HG02623 (cell line): Measurements from ENCODE around the gene DPPA2.

ENCODE experiments used
- ATAC-seq: cut with Tn5 transposase; IDR thresholded peaks from one replicate; pipeline ENCODE4 v1.9.1; 2021; ENCODE audit warnings: moderate library complexity; ENCODE audit not compliant: unreplicated experiment

Gene DPPA2

GRCh38 chr3:109325657-109326056 is 9.3 kb upstream of the DPPA2 start:
- no peak for ATAC-seq

DNA sequence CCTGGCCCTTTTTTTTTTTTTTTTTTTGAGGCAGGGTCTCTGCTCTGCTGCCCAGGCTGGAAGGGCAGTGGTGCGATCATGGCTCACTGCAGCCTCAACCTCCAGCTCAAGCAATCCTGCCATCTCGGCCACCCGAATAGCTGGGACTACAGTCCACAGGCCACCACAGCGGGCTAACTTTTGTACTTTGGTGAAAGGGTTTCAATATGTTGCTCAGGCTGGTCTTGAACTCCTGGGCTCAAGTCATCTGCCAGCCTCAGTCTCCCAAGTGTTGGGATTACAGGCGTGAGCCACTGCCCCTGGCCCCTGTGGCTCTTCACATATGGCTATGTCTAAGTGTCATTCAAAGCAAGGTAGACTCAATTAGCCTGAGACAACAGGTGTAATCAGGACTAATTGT is 8.8 kb upstream of the DPPA2 start:
- ATAC-seq = no peak

DNA sequence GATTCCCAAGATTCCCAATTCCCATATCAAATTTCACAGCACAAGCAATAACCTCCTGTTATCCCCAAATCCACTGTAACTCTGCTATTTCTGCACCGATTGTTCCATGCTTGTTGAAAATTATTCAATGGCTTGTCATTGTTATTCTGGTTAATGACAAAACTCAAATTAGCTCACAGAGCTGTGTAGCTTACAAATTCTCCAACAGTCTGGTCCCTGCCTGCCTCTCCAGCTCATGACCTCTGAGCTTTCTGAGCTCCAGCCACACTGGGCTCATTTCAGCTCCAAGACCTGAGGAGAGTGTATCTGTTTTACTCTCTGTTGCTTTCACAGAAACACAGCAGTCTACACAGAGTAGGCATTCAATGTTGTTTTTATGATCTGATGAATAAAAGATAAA is 3.3 kb downstream of the DPPA2 start:
- ATAC-seq = no peak

DNA sequence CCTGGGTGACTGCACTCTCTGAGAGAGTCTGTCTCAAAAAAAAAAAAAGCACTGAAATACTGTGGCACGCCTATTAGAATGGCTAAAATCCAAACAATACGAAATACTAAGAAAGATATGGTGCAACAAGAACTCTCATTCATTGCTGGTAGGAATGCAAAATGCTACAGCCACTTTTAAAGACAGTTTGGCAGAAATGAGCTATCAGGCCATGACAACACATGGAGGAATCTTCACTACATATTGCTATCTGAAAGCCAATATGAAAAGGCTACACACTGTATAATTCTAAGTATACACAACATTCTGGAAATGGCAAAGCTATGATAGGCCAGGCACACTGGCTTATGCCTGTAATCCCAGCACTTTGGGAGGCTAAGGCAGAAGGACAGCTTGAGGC is 18.8 kb downstream of the DPPA2 start:
- ATAC-seq = no peak

DNA sequence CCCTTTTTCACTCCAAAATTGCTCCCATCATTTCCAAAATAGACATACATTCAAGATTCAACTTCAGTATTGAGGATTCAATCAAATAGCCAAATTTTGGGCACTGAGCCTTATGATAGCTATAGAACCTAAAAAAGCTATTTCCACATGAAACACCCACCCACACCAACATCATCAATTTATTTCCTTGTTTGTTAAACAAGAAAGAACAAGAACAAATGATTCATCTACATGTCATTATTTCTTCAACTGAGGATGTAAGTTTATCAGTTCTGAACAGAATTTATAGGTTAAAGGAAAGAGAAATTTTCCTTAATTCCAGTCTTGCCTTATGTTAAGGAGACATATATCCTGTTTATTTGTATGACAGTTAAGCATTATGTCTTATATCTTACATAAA is 32.2 kb downstream of the DPPA2 start:
- ATAC-seq = no peak

GRCh38 chr3:109278546-109278945 is 37.8 kb downstream of the DPPA2 start:
- ATAC-seq = no peak

GRCh38 chr3:109278141-109278540 is 38.2 kb downstream of the DPPA2 start:
- no peak for ATAC-seq

- ATAC-seq = no peak
Observed at GRCh38 chr3:109275702-109276293, 40.5 kb downstream of the DPPA2 start.

GRCh38 chr3:109270779-109271178 is 45.5 kb downstream of the DPPA2 start:
- no peak for ATAC-seq

DNA sequence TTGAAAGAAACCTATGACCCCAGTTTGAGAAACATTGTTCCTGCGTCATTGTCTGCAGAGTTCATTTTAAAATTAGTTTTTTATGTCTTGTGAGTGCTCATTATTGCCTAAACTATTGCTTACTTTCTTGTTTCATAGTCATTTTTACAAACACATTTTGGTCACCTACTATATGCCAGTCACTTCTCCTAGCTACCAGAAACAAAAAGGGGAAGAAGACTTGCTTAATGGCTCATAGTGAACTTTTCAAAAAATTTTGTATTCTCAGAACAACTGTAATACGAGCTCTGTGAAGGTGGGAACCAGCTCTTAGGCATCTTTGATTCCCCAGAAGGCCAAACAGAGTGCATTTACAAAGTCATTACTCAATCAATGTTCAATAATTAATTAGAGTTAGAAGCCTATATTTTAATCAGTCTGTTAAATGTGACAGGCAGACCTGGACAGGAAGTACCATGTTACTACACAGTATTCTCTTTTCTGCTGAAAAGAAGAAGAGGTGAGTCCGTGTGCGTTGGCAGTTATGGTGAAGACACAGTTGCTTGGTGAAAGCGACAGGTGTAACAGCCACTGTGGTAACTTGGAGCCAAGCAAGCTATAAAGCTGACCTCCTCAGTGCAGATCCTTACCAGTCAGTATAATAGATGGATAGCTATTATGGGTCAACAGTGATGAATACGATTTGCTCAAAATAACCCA is 46.6 kb downstream of the DPPA2 start:
- ATAC-seq = no peak

DNA sequence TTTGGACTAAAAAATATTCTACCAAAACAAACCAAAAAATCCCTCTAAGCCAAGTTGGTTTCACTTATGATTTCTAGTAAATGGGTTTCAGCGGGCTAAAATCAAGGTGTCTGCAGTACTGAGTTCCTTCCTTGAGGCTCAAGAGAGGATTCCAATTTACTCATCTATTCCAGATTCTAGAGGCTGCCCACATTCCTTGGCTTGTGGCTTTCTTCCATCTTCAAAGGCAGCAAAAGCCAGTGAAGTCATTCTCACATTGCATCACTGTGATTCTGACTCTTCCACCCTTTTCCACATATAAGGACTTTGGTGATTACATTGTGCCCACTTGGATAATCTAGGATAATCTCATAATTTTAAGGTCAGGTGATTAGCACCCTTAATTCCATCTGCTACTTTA is 48.1 kb downstream of the DPPA2 start:
- ATAC-seq = no peak

DNA sequence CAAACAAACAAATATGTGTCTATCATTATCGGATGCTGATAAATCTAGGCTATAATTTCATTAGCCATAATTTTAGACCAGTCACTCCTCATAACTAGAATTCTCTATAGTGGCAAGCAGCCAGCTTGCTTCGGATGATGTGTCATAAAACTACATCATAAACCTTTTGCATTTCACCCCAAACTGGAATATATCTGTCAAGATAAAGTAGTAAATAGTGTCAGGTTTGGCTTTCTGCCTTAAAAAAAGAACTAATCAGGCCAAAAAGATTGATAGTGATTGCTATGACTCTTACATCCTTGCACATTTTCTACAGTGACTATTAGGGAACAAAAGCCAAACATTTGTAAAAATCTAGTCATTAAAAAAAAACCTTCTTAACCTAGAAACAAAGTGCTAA is 51.0 kb downstream of the DPPA2 start:
- no peak for ATAC-seq

GRCh38 chr3:109257269-109257668 is 59.0 kb downstream of the DPPA2 start:
- no peak for ATAC-seq

DNA sequence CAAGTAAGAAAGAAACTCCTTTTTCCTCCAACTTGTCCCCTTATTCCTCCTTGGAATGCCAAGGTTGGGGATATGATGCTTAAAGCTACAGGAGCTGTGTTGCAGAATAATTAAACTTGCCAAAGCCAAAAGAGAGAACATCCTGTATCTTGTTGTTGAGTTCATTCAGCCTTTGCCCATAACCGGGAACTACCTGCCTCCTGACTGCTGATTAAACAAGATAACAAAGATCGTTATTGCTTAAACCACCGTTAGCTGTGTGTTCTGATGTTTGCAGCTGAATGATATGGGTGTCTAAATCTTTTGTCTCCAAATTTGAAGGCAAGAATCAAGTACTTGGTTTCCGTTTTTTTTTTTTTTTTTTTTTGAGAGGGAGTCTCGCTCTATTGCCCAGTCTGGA is 61.5 kb downstream of the DPPA2 start:
- ATAC-seq = no peak

DNA sequence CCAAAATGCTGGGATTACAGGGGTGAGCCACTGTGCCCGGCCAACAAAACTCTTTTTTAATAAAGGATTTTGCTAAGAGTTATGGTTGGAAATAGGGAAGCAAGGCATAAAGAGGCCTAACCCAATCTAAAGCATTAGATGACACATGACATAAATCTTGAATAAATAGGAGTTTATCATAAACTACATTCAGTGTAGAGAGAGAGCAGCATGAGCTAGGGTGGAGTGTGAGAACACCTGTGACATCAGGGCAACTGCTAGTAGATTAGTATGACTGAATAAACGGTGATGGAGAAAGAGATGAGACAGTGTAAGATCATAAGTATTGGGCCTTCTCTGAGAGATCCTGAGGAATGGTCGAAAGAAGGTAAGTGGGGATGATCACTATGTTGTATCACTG is 63.7 kb downstream of the DPPA2 start:
- no peak for ATAC-seq
